H1 (cell line): Measurements from ENCODE around the gene CYP4B1. TPM values are rescaled to one million over a fixed set of nuclear protein-coding genes. Genes with fewer than 3 reads are reported as not detected.

ENCODE experiments used
- CTCF ChIA-PET: fragments of 300-600 bp; sonication (Branson Sonifier 250); formaldehyde crosslinking; loops from one replicate; lab custom pipeline; 2021; ENCODE audit not compliant: partially characterized antibody; lab: Charles Lee
- POLR2A ChIA-PET: fragments of 300-600 bp; sonication (Branson Sonifier 250); formaldehyde crosslinking; loops from one replicate; lab custom pipeline; 2021; ENCODE audit warnings: inconsistent platforms; ENCODE audit not compliant: partially characterized antibody; lab: Charles Lee
- DNase-seq, 2 experiments: peaks; one replicate each; pipeline versions ENCODE4 v3.0.0 to v3.0.0-alpha.2; 2010 to 2022; ENCODE audit warnings: low spot score in 2 of 2, low read depth in 1 of 2, mixed read lengths in 1 of 2
- FAIRE-seq: peaks from 2 replicates; lab custom pipeline; 2011; peaks lifted over from hg19 to GRCh38; lab: Jason Lieb, UNC
- H2AFZ ChIP-seq: 2 replicates; pipeline ENCODE4 v1.8.1; 2012; ENCODE audit warnings: low read length, inconsistent platforms
- H2AK5ac ChIP-seq: 2 replicates; pipeline ENCODE4 v1.6.1; 2013; ENCODE audit warnings: low read depth, low read length
- H2BK120ac ChIP-seq: replicated peaks from 2 replicates; pipeline ENCODE3; 2013; ENCODE audit warnings: low read depth, low read length, inconsistent platforms
- H2BK12ac ChIP-seq: 2 replicates; pipeline ENCODE4 v1.6.1; 2013; ENCODE audit warnings: low read depth, low read length
- H2BK15ac ChIP-seq: 2 replicates; pipeline ENCODE4 v1.6.1; 2013; ENCODE audit warnings: low read length
- H2BK20ac ChIP-seq: 2 replicates; pipeline ENCODE4 v1.6.1; 2013; ENCODE audit warnings: low read length
- H2BK5ac ChIP-seq: 2 replicates; pipeline ENCODE4 v1.6.1; 2013; ENCODE audit warnings: low read depth, low read length
- H3K14ac ChIP-seq: 2 replicates; pipeline ENCODE4 v1.6.1; 2013; ENCODE audit warnings: inconsistent platforms; ENCODE audit not compliant: insufficient read length
- H3K18ac ChIP-seq: 2 replicates; pipeline ENCODE4 v1.6.1; 2013; ENCODE audit warnings: low read length; ENCODE audit errors: extremely low read depth
- H3K23ac ChIP-seq: 2 replicates; pipeline ENCODE4 v1.6.1; 2013; ENCODE audit warnings: inconsistent platforms; ENCODE audit not compliant: insufficient read length
- H3K23me2 ChIP-seq: 2 replicates; pipeline ENCODE4 v1.6.1; 2013; ENCODE audit warnings: low read depth, low read length
- H3K27ac ChIP-seq: 2 replicates; pipeline ENCODE4 v1.6.1; 2011; ENCODE audit warnings: low read depth, low read length, inconsistent platforms
- H3K27me3 ChIP-seq, 4 experiments: replicated peaks in 1 of 4; 1 replicate in 1 of 4; 2 replicates in 3 of 4; pipeline versions ENCODE4 v1.6.1 to v1.8.1; 2011 to 2013; ENCODE audit warnings: low read length in 3 of 4, mild to moderate bottlenecking in 3 of 4, inconsistent platforms in 2 of 4, mixed read lengths in 2 of 4, moderate library complexity in 1 of 4; ENCODE audit not compliant: control insufficient read depth in 3 of 4, insufficient read depth in 3 of 4; ENCODE audit errors: extremely low read depth in 1 of 4
- H3K36me3 ChIP-seq, 4 experiments: 2 replicates each; pipeline versions ENCODE4 v1.6.1 to v1.8.1; 2011 to 2013; ENCODE audit warnings: mild to moderate bottlenecking in 4 of 4, low read length in 3 of 4, moderate library complexity in 2 of 4, control low read depth in 1 of 4, inconsistent platforms in 1 of 4; ENCODE audit not compliant: insufficient read depth in 4 of 4, control insufficient read depth in 2 of 4
- H3K4ac ChIP-seq: replicated peaks from 2 replicates; pipeline ENCODE3; 2013; ENCODE audit warnings: low read length, low read depth, mixed read lengths, inconsistent platforms; ENCODE audit not compliant: insufficient read length
- H3K4me1 ChIP-seq, 4 experiments: replicated peaks in 1 of 4; 1 replicate in 1 of 4; 2 replicates in 3 of 4; pipeline versions ENCODE4 v1.6.1 to v1.8.1; 2011 to 2013; ENCODE audit warnings: low read length in 3 of 4, inconsistent platforms in 2 of 4, mixed read lengths in 1 of 4; ENCODE audit not compliant: insufficient read depth in 4 of 4, control insufficient read depth in 3 of 4
- H3K4me2 ChIP-seq, 2 experiments: 2 replicates each; pipeline versions ENCODE4 v1.6.1 to v1.8.1; 2011 to 2013; ENCODE audit warnings: low read depth in 2 of 2, low read length in 2 of 2, control low read depth in 1 of 2, inconsistent platforms in 1 of 2, mild to moderate bottlenecking in 1 of 2; ENCODE audit not compliant: insufficient read depth in 1 of 2
- H3K4me3 ChIP-seq, 4 experiments: fragments of 200-600, 300-600 bp in 1 of 4; sonication (generic), shearing (Covaris generic), sonication (Bioruptor Twin) in 1 of 4; 2 replicates each; pipeline versions ENCODE4 v1.5.1 to v1.8.1; 2011 to 2016; ENCODE audit warnings: low read length in 4 of 4, low read depth in 3 of 4, control low read depth in 2 of 4, inconsistent platforms in 2 of 4, mild to moderate bottlenecking in 2 of 4, mixed read lengths in 1 of 4, moderate library complexity in 1 of 4; ENCODE audit not compliant: insufficient read depth in 2 of 4; ENCODE audit errors: extremely low read depth in 1 of 4
- H3K56ac ChIP-seq: replicated peaks from 2 replicates; pipeline ENCODE3; 2013; ENCODE audit warnings: low read depth, mild to moderate bottlenecking, mixed read lengths, low read length, inconsistent platforms; ENCODE audit not compliant: insufficient read length
- H3K79me1 ChIP-seq: 2 replicates; pipeline ENCODE4 v1.6.1; 2013; ENCODE audit warnings: low read depth, low read length, control low read depth
- H3K79me2 ChIP-seq, 2 experiments: 2 replicates each; pipeline versions ENCODE4 v1.6.1 to v1.8.1; 2012 to 2013; ENCODE audit warnings: low read length in 2 of 2, mild to moderate bottlenecking in 2 of 2, inconsistent platforms in 1 of 2; ENCODE audit not compliant: insufficient read depth in 2 of 2, control insufficient read depth in 1 of 2
- H3K9ac ChIP-seq, 4 experiments: replicated peaks in 1 of 4; 1 replicate in 1 of 4; 2 replicates in 3 of 4; pipeline versions ENCODE4 v1.6.1 to v1.8.1; 2011 to 2013; ENCODE audit warnings: low read depth in 3 of 4, low read length in 3 of 4, control low read depth in 2 of 4, mild to moderate bottlenecking in 2 of 4, moderate library complexity in 2 of 4, inconsistent platforms in 1 of 4; ENCODE audit errors: extremely low read depth in 1 of 4
- H3K9me3 ChIP-seq, 2 experiments: 2 replicates each; pipeline versions ENCODE4 v1.6.1 to v1.8.1; 2012 to 2013; ENCODE audit warnings: mild to moderate bottlenecking in 2 of 2, moderate library complexity in 2 of 2, control low read depth in 1 of 2, inconsistent platforms in 1 of 2, low read depth in 1 of 2, low read length in 1 of 2, mixed read lengths in 1 of 2; ENCODE audit not compliant: insufficient read depth in 2 of 2
- H4K20me1 ChIP-seq, 2 experiments: replicated peaks in 1 of 2; 2 replicates each; pipeline versions ENCODE3 to v1.8.1; 2011 to 2013; ENCODE audit warnings: inconsistent platforms in 2 of 2, low read length in 2 of 2, mild to moderate bottlenecking in 1 of 2; ENCODE audit not compliant: insufficient read depth in 2 of 2, control insufficient read depth in 1 of 2
- H4K5ac ChIP-seq: 2 replicates; pipeline ENCODE4 v1.6.1; 2013; ENCODE audit warnings: low read length, low read depth, mixed read lengths, inconsistent platforms; ENCODE audit not compliant: insufficient read length
- H4K8ac ChIP-seq: 2 replicates; pipeline ENCODE4 v1.8.0; 2013; ENCODE audit warnings: mild to moderate bottlenecking, moderate library complexity, low read length, inconsistent platforms; ENCODE audit not compliant: insufficient read depth; ENCODE audit errors: extremely low read depth
- H4K91ac ChIP-seq: replicated peaks from 2 replicates; pipeline ENCODE3; 2013; ENCODE audit warnings: low read length, mixed read lengths, inconsistent platforms; ENCODE audit not compliant: insufficient read length
- BACH1 ChIP-seq: IDR thresholded peaks from 2 replicates; pipeline ENCODE4 v1.6.1; 2012; ENCODE audit warnings: low read length, improper control_type of control experiment
- CHD2 ChIP-seq: IDR thresholded peaks from 2 replicates; pipeline ENCODE4 v1.6.1; 2012; ENCODE audit warnings: low read length, improper control_type of control experiment
- HDAC6 ChIP-seq: IDR thresholded peaks from one replicate; pipeline ENCODE4 v1.7.1; 2012; ENCODE audit warnings: low read depth, mild to moderate bottlenecking, inconsistent platforms, low read length, moderate library complexity
- JUN ChIP-seq: IDR thresholded peaks from 2 replicates; pipeline ENCODE4 v1.6.1; 2011; ENCODE audit warnings: low read depth, mild to moderate bottlenecking, improper control_type of control experiment, low read length
- MAFK ChIP-seq: IDR thresholded peaks from 2 replicates; pipeline ENCODE4 v1.6.1; 2012; ENCODE audit warnings: low read depth, mild to moderate bottlenecking, improper control_type of control experiment, low read length
- RNF2 ChIP-seq: fragments of 200-900, 300-1000 bp; sonication (generic); IDR thresholded peaks from 2 replicates; pipeline ENCODE4 v1.7.1; 2016; ENCODE audit warnings: borderline replicate concordance, low read depth, mild to moderate bottlenecking, antibody characterized with exemption, low read length; ENCODE audit not compliant: poor library complexity, severe bottlenecking; ENCODE audit errors: missing control alignments
- SIX5 ChIP-seq: IDR thresholded peaks from 2 replicates; pipeline ENCODE4 v1.6.1; 2011; ENCODE audit warnings: mild to moderate bottlenecking, low read depth, low read length
- WGBS, 2 experiments: shearing (Covaris generic) in 1 of 2; methylation state at CpG; one replicate each; pipeline versions ENCODE4 v1.1.6 to v1.1.7; 2013 to 2015; ENCODE audit warnings: low lambda C conversion rate in 2 of 2, mixed read lengths in 2 of 2, inconsistent platforms in 1 of 2, low coverage in 1 of 2, missing lambda C conversion rate in 1 of 2; ENCODE audit not compliant: insufficient replicate concordance in 2 of 2, insufficient coverage in 1 of 2, insufficient read length in 1 of 2; ENCODE audit errors: extremely low coverage in 1 of 2, missing lambda C conversion rate in 1 of 2; 5-methylcytosine and 5-hydroxymethylcytosine counted together
- polyA plus RNA-seq, 7 experiments: library from polyadenylated mRNA; depleted of rRNA in 3 of 7; stranded (reverse) in 5 of 7; unstranded in 2 of 7; fragments of >200 nt in 5 of 7; fragments of 200-250 nt in 2 of 7; gene quantifications; 1 replicate in 5 of 7; 2 replicates in 1 of 7; 4 replicates in 1 of 7; pipeline versions ENCODE4 v1.2.1 to v1.2.3, GENCODE V29; 2011 to 2013; ENCODE audit warnings: missing spikeins in 2 of 7, mixed read lengths in 2 of 7
- total RNA-seq: library from RNA; stranded (reverse); fragmentation: NEBNext Ultra II Directional; extraction: Animal tissue kit (Norgen Biotek cat#: 25700); gene quantifications from 2 replicates; pipeline ENCODE4 v1.2.1, GENCODE V29; 2021

Gene CYP4B1
- total and polyA plus RNA-seq, 2 of the 8 experiments (the other 6 are each of a cell fraction or from before 2014, with no cell fraction given) = 0.23 TPM; not detected in 1

GRCh38 chr1:46768445-46768844 is 30.4 kb upstream of the CYP4B1 start:
- no peak overlapping the region for H3K9ac ChIP-seq
- H4K20me1 ChIP-seq = no peaks in the 10 kb centered on the region
- FAIRE-seq (no peak), DNase-seq (no peak)
- H4K5ac ChIP-seq = no peak overlapping the region
- no peak overlapping the region for H3K23ac ChIP-seq
- no peaks in the 10 kb centered on the region for H3K79me1 ChIP-seq
- H3K4ac ChIP-seq = no peak overlapping the region
- H4K8ac ChIP-seq = no peak overlapping the region
- H3K36me3 ChIP-seq = no peaks in the 10 kb centered on the region
- no peak overlapping the region for H2BK12ac ChIP-seq
- no peak overlapping the region for H2BK120ac ChIP-seq
- H4K91ac ChIP-seq = no peak overlapping the region
- H3K4me3 ChIP-seq = no peak overlapping the region
- no peak overlapping the region for H3K14ac ChIP-seq
- peak; percentile 52 for TF ChIP-seq BACH1
- no peak for TF ChIP-seq CHD2
- TF ChIP-seq SIX5 = no peak
- no peak for TF ChIP-seq HDAC6
- TF ChIP-seq JUN = no peak
- TF ChIP-seq MAFK = peak; percentile 95
- no peak for TF ChIP-seq RNF2
- WGBS, 2 experiments = 92% methylated on average over 5 of the region's 5 CpGs; no CpG with 5 or more reads in 1 of the 2 experiments
- H3K4me1 ChIP-seq = no peaks in the 10 kb centered on the region
- no peak overlapping the region for H3K27ac ChIP-seq
- ChIA-PET CTCF (interaction anchor here (1.2 kb wide), 1 partner anchor 14 kb away, joined by 3 read pairs; no protein-coding TSS in a partner anchor), POLR2A (no interaction called here)
- no peak overlapping the region for H3K18ac ChIP-seq
- no peaks in the 10 kb centered on the region for H3K79me2 ChIP-seq
- no peak overlapping the region for H3K56ac ChIP-seq
- H2BK20ac ChIP-seq = no peak overlapping the region
- H3K27me3 ChIP-seq = no peaks in the 10 kb centered on the region
- H3K23me2 ChIP-seq = no peaks in the 10 kb centered on the region
- H2BK15ac ChIP-seq = no peak overlapping the region
- no peak overlapping the region for H2AK5ac ChIP-seq
- H2AFZ ChIP-seq = no peak overlapping the region
- H3K4me2 ChIP-seq = no peak overlapping the region
- H3K9me3 ChIP-seq = peaks cover 37 to 41% of the 10 kb centered on the region in 2 experiments
- H2BK5ac ChIP-seq = no peak overlapping the region
